GM23338 (cell line): Measurements from ENCODE around the gene BICD2.

Experiments used
- CREB1 ChIP-seq: fragments of 250-450 bp; sonication (Bioruptor Pico); IDR thresholded peaks from 2 replicates; pipeline ENCODE4 v1.5.0; 2020; ENCODE audit warnings: low read depth, mild to moderate bottlenecking, moderate library complexity
- EZH2 ChIP-seq: fragments of 200-600 bp; sonication (generic); IDR thresholded peaks from one replicate; pipeline ENCODE4 v1.8.0; 2017; ENCODE audit warnings: antibody characterized with exemption, mild to moderate bottlenecking, low read depth; ENCODE audit not compliant: unreplicated experiment
- EZH2phosphoT487 ChIP-seq: fragments of 200-600 bp; sonication (generic); IDR thresholded peaks from one replicate; pipeline ENCODE4 v1.8.1; 2018; ENCODE audit warnings: antibody characterized with exemption; ENCODE audit not compliant: unreplicated experiment
- JUNB ChIP-seq: IDR thresholded peaks from one replicate; pipeline ENCODE4 v1.6.1; 2016; ENCODE audit warnings: antibody characterized with exemption; ENCODE audit not compliant: unreplicated experiment
- POLR2AphosphoS5 ChIP-seq: IDR thresholded peaks from 2 replicates; pipeline ENCODE4 v1.6.1; 2016; ENCODE audit warnings: antibody characterized with exemption, low read depth
- ZNF114 ChIP-seq: fragments of 250-450 bp; sonication (Bioruptor Pico); IDR thresholded peaks from 2 replicates; pipeline ENCODE4 v1.5.0; 2020; ENCODE audit warnings: mild to moderate bottlenecking, moderate library complexity
- ZNF331 ChIP-seq: fragments of 250-450 bp; sonication (Bioruptor Pico); IDR thresholded peaks from 2 replicates; pipeline ENCODE4 v1.5.0; 2020; ENCODE audit warnings: low read depth, mild to moderate bottlenecking, moderate library complexity
- TF ChIP-seq, protein P1 (sequence below), 2 experiments: fragments of 200-600 bp in 1 of 2; sonication (generic) in 1 of 2; conservative IDR thresholded peaks; 2 replicates each; pipeline versions ENCODE4 v1.5.1 to v1.6.1; 2016 to 2017; ENCODE audit warnings: antibody characterized with exemption in 2 of 2, low read depth in 2 of 2, mild to moderate bottlenecking in 2 of 2, moderate library complexity in 1 of 2
- TF ChIP-seq, protein P2 (sequence below): IDR thresholded peaks from 2 replicates; pipeline ENCODE4 v1.6.1; 2016; ENCODE audit warnings: antibody characterized with exemption

DNA sequence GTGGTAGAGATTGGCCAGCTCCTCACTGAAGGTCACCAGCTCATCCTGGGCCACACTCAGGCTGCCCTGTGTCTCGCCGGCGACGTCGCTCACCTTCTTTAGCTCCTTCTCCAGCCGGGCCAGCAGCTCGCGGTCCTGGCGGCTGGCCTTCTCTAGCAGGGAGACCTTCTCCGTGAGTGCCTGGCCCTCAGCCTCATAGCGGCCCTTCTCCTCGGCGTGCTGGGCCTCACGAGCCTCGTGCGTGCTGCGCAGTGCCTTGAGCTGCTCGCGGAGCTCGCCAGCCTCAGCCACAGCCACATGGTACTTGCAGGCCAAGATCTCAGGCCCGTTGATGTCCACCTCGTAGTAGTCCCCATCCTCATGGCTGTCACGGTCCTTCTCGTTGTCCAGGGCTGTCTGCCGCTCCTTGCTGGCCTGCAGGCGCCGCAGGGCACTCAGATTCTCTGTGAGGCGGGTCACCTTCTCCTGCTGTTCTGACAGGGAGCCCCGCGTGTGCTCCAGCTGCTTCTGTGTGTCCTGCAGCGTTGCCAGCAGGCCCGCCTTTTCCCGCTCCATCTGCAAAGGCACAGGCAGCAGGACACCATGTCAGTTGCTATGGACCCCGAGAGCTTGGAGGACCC lies 45.5 kb downstream of the BICD2 start:
- TF ChIP-seq, protein P1, sequence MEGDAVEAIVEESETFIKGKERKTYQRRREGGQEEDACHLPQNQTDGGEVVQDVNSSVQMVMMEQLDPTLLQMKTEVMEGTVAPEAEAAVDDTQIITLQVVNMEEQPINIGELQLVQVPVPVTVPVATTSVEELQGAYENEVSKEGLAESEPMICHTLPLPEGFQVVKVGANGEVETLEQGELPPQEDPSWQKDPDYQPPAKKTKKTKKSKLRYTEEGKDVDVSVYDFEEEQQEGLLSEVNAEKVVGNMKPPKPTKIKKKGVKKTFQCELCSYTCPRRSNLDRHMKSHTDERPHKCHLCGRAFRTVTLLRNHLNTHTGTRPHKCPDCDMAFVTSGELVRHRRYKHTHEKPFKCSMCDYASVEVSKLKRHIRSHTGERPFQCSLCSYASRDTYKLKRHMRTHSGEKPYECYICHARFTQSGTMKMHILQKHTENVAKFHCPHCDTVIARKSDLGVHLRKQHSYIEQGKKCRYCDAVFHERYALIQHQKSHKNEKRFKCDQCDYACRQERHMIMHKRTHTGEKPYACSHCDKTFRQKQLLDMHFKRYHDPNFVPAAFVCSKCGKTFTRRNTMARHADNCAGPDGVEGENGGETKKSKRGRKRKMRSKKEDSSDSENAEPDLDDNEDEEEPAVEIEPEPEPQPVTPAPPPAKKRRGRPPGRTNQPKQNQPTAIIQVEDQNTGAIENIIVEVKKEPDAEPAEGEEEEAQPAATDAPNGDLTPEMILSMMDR (conservative IDR thresholded peaks at IDR 0.05; ENCODE audit: low read depth in 2 of 2) = no peak
- TF ChIP-seq EZH2 (no peak), EZH2phosphoT487 (no peak), POLR2AphosphoS5 (no peak), CREB1 (CRISPR knock-in tag) (no peak), ZNF114 (no peak), ZNF331 (no peak), JUNB (no peak)
- TF ChIP-seq, protein P2, sequence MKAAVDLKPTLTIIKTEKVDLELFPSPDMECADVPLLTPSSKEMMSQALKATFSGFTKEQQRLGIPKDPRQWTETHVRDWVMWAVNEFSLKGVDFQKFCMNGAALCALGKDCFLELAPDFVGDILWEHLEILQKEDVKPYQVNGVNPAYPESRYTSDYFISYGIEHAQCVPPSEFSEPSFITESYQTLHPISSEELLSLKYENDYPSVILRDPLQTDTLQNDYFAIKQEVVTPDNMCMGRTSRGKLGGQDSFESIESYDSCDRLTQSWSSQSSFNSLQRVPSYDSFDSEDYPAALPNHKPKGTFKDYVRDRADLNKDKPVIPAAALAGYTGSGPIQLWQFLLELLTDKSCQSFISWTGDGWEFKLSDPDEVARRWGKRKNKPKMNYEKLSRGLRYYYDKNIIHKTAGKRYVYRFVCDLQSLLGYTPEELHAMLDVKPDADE = no peak
